Sciatic nerve (tissue), 2 donors: ENCODE results near the gene AURKB. TPM values are rescaled to one million over a fixed set of nuclear protein-coding genes. Genes with fewer than 3 reads are reported as not detected.
A peak's percentile ranks its signal among the peaks of the same experiment; 100 is the strongest.

Experiments
- ATAC-seq: fragments of 200-7000 bp; cut with Tn5 transposase; one replicate; pipeline ENCODE4 v1.9.1; 2020; ENCODE audit warnings: mild to moderate bottlenecking, moderate library complexity
- DNase-seq: peaks from one replicate; pipeline ENCODE4 v3.0.0-alpha.2; 2020; ENCODE audit warnings: low spot score
- intact Hi-C: fragments of 100-400 bp; cut with DNase I; formaldehyde crosslinking; loops from one replicate; pipeline ENCODE4 v1.14.2; 2022
- total RNA-seq: library from RNA; stranded (reverse); fragmentation: NEBNext Ultra II Directional; extraction: Animal tissue kit (Norgen Biotek cat#: 25700); gene quantifications from one replicate; pipeline ENCODE4 v1.2.1, GENCODE V29; 2021
- donor health status: DM: no; HTN: no; CAD: no.
- donor health status: DM: no; HTN: no; CAD: no.

Gene AURKB
- total RNA-seq, 1 donor from 2014 or later = 48.5 TPM

DNA sequence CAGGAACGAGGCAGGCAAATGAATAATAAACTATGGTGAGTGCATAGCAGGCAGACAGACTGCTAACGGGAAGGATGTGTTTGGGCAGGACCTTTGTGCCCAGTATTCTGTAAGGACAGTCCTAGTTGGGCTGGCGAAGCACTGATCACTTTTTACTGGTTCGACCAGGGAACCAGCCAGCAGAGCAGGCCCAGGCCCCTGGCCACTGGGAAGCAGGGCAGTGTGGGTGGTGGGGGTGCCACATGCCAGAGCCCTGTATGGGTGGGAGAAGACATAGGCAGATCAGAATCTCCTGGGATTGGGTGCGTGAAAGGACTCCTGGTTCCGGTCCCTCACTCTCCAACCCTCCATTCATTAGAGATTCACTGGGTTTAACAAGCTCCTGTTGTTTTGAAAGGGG, 43.6 kb downstream of the AURKB start:
- ATAC-seq = no peak
- intact Hi-C loops = no loop called here
- no peak for DNase-seq

DNA sequence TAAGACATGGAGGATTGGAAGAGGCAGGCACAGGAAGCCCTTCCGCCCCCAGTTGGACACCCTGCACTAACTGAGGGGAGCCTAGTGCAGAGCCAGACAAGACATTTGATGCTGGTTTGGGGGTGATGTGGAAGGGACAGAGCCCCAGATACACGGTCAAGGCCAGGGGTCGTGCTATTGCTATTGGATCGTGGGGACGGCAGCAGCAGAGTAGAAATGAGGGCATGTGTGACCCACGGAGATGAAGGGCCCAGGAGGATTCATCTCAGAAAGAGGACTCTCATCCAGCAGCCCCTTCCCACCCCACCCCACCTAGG, 45.6 kb downstream of the AURKB start:
- ATAC-seq (no peak), DNase-seq (no peak)
- intact Hi-C loops = no loop called here

DNA sequence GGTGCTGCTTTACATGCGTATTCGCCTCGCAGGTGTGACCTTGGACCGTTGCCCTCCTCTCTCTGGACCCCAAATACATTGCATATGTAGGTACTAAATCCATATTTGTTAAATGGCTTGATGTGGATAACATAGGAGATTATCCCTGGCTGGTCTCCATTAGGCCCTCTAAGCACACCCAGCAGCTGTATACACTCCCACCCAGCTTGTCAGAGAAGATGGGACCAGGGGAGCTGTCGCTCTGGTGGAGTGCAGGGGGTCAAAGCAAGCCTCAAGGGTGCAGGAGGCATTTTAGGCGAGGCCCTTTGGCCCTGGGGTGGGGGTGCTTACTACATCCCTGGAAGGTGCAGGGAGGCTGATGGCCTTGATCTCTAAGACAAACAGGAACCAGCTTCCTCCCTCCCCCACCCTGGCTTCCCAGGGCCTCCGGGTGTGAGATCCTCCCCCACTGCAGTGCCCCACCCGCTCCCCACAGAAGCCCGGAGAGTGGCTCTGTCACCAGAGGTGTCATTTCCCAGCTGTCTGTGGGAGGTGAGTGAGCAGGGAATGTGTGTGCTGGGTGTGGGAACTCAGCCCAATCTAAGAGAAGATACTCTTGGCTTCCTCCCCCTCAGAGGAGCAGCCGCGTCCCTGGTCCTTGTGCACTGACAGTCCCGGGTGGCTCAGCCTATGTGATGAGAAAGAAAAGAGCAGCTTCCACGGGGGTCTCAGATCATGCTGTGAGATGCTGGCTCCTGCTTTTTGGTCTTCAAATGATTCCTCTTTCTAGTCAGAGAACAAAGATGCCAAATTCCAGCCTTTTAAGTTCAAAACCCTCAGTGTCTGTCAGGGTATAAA, 46.2 kb downstream of the AURKB start:
- intact Hi-C loops = no loop called here
- DNase-seq (peak; percentile 85), ATAC-seq (peak; percentile 66)

DNA sequence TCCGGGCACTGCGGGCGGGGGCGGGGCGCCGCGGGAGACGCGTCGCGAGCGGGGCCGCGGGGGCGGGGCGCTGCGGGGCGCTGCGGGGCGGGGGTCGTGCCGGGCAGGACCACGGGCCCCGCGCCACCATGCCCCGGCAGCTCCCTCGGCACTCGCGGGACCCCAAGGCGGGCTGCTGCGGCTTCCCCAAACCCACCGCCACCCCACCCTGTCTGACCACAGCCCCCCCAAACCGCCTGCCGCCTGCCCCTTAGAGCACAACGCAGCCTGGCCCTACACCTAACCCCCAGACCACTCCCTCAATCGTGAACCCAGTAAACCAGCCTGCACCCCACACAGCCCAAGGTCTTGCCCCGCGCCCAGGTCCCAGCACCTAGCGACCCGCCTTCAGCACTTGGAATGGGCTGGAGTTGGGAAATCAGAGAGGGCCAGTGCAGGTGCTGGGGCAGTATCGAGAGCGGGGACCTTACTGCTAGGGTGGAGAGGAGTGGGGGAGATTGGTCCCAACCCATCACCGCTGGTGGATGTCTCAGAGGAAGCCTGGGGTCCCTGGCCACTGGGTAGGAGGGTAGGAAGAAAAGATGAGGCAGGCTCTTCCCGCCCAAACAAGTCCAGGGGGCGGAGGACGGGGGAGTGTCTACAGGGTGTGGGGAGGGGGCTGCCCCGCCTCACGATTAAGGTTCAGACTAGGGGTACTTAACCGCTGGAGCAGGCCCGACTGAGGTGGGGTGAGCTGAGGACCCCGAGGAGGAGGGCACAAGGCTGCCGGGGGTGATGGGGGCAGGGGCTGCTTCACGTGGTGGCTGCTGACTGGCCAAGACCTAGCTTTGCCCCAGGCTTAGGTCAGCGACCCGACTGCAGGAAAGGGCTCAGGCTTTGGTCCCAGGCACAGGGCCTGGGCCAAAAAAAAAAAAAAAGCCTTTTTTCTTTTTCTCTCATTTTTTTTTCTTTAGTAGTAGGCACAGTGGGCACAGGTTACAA, 47.1 kb downstream of the AURKB start:
- DNase-seq (no peak), ATAC-seq (peak; percentile 22)
- intact Hi-C loops = no loop called here

DNA sequence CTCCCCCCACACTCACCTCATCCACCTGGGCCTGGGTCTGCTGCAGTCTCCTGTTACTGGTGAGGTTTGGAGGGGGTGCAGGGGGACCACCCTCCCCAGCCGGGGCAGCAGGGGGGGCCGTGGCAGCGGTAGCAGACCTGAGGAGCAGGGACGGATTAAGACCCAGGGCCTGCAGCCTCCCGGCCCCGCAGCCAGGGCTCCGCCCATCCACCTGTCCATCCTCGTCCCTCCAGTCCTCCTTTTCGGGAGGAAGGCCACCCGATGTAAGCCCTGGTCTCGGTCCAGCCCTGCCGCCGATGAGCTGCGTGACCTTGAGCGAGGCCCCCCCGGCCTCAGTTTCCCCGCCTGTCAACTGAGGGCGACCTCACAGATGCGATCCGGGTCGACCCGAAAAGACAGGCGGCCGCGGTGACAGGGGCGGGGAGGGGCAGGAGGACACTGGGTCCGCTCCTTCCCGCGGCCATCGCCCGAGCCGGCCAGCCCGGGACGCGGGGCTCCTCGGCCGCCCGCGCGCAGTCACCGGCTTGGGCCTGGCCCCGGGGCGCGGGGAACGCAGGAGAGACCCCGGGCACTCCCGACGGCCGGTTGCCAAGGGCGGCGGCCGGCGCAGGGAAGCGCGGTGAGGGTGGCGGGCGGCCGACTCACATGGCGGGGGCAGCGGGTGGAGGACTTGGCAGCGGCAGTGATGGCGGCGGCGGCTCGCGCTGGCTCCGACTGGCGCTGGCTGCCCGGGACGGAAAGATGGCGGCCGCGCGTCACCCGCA, 48.0 kb downstream of the AURKB start, which contains the start of gene VAMP2:
Gene VAMP2 (minus strand): TSS at position 716 of the 764 bp plus-strand sequence. CDS start 69 bp downstream, at position 647.
- peak; percentile 92 for DNase-seq
- intact Hi-C loops = no loop called here
- ATAC-seq = peak; percentile 60

GRCh38 chr17:8161289-8162232, 48.8 kb downstream of the AURKB start:
- ATAC-seq = no peak
- intact Hi-C loops = no loop called here
- DNase-seq = no peak

DNA sequence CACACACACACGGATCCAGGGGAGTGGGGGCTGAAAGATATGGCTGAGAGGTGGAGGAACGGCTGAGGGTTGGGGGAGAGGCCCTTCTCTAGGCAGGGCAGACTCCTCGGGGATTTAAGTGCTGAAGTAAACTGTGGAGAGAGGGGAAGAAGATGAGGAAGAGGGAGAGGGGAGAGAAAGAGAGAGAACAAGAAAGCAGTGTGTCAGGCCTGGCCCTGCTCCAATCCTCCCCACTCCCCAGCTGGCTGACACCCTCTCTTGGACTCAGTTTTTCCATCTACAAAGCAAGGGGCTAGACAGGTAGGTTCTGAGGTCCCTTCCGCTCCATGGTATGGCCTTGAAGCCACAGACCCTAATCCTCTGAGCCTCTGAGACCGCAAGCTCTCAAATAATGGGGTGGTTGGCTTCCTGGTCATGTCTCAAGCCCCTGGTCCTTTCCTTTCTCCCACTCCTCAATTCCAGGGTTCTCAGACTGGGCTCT, 49.6 kb downstream of the AURKB start:
- DNase-seq (no peak), ATAC-seq (no peak)
- intact Hi-C loops = no loop called here

DNA sequence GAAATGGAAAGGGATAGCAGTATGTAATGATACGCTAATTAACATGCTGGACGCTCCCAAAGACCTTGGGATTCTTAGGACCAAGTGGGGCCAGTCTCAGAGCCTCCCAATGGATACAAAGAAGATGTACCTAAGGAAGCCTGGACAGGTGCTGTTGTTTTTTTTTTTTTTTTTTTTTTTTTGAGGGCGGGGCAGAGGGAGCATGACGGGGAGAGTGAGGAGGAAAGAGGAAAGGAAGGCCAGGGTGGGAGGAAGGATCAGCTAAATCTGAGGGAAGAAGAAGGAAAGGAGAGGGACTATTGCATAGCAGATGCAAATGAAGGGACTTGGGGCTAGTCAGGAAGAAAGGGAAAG, 50.2 kb downstream of the AURKB start:
- no peak for DNase-seq
- intact Hi-C loops = no loop called here
- ATAC-seq = no peak

- no peak for DNase-seq
- intact Hi-C loops = no loop called here
- ATAC-seq = no peak
Observed at GRCh38 chr17:8159459-8160223, 50.7 kb downstream of the AURKB start.

DNA sequence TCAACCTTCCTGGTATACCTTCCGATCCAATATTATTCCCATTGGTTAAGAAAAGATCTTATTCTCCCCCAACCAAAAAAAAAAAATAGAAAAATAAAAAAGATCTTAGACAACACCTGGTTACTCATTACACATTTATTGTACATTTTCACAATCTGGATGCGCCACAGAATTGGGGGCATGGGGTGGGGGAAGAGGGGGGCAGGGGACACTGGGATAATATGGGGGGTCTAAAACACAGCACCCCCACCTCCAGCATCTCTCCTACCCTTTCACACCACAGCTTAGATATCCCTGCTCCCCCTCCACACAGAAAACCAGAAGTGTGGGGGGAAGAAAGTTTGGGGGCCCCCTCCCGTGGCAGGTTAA, 51.4 kb downstream of the AURKB start:
- ATAC-seq = no peak
- intact Hi-C loops = no loop called here
- DNase-seq = no peak

- ATAC-seq = no peak
- intact Hi-C loops = no loop called here
- peak; percentile 96 for DNase-seq
Observed at GRCh38 chr17:8158267-8159031, 51.9 kb downstream of the AURKB start.

DNA sequence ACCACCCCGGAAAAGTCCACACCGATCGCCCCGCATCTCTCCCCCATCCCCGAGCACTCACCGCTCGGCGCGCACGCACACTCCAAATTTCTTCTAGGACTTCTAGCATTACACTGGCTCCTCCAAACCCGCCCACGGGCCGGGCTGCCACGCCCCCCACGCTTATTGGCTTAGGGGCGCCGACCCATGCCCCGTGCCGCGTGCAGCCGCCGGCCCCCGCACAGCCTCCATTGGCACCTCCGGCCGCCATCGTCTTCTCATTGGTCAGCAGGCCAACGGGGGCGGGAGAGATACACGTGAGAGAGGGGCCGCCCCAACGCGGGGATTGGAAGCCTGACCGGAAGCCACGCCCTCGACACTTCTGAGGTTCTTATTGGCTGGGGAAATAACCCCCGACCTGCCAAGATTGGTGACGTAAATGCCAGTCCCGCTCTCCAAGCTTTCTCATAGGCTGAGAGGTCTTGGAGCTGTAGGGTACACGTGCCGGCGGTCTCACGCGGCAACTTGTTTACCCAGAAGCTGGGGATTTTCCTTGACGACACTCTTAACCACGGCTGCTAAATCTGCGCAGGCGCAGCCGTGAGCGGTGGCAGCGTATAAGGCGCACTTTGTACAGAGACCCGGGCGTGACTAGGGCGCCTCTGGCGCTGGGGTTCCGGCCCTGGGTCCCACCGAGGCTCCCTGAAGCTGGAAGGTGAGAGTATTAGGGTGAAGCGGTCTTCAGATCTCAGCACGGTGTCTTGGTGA, 54.0 kb downstream of the AURKB start:
- DNase-seq (peak; percentile 100), ATAC-seq (peak; percentile 72)
- intact Hi-C loops = no loop called here

- intact Hi-C loops = no loop called here
- DNase-seq = peak; percentile 76
- ATAC-seq = no peak
Observed at GRCh38 chr17:8155996-8156245, 54.5 kb downstream of the AURKB start.

- ATAC-seq (no peak), DNase-seq (no peak)
- intact Hi-C loops = no loop called here
Observed at GRCh38 chr17:8155231-8155995, 55.0 kb downstream of the AURKB start.
